SW 1271 (cell line): ENCODE data around the gene RAB24.
"Not testable (repeated sequence)": the region's sequence is repeated elsewhere in the genome, so short reads cannot be mapped to it uniquely, and the experiment has no call there.

Source experiments
- DNase-seq, 2 experiments: peaks; one replicate each; lab custom pipeline; 2025; lab: John Stamatoyannopoulos, UW

RAB24 gene

GRCh38 chr5:177303121-177303924 lies at the start of gene RAB24, which contains the start of gene PRELID1:
TSS of gene RAB24 (minus strand) at chr5:177303719. CDS start at chr5:177303288, 431 bp downstream.
TSS of gene PRELID1 (plus strand) at chr5:177303799. CDS start at chr5:177303986, 187 bp downstream.
- DNase-seq = peak; percentile 74 to 78

- DNase-seq = no peak
Measured at GRCh38 chr5:177353093-177353492, 49.6 kb upstream of the RAB24 start.

- peak; percentile 89 to 97 for DNase-seq
Measured at GRCh38 chr5:177351392-177352329, 48.1 kb upstream of the RAB24 start, which contains the start of gene LMAN2. TSS of gene LMAN2 (minus strand) at chr5:177351668. CDS start at chr5:177351647, 21 bp downstream.

GRCh38 chr5:177350776-177351391 lies 47.4 kb upstream of the RAB24 start:
- DNase-seq = no peak

- DNase-seq = no peak
Measured at GRCh38 chr5:177349762-177350161, 46.2 kb upstream of the RAB24 start.

GRCh38 chr5:177349362-177349647 lies 45.8 kb upstream of the RAB24 start:
- no peak for DNase-seq

GRCh38 chr5:177347699-177348098 lies 44.2 kb upstream of the RAB24 start:
- no peak for DNase-seq

GRCh38 chr5:177346820-177347219 lies 43.3 kb upstream of the RAB24 start:
- no peak for DNase-seq

- no peak for DNase-seq
Measured at GRCh38 chr5:177344891-177345290, 41.4 kb upstream of the RAB24 start.

GRCh38 chr5:177343777-177344176 lies 40.3 kb upstream of the RAB24 start:
- no peak for DNase-seq

GRCh38 chr5:177343000-177343399 lies 39.5 kb upstream of the RAB24 start:
- not testable (repeated sequence) for DNase-seq

GRCh38 chr5:177339107-177339638 lies 35.7 kb upstream of the RAB24 start:
- no peak for DNase-seq

- DNase-seq = no peak
Measured at GRCh38 chr5:177338251-177339106, 35.0 kb upstream of the RAB24 start.

GRCh38 chr5:177336603-177337494 lies 33.3 kb upstream of the RAB24 start:
- no peak for DNase-seq

- peak in 1 of 2 experiments; percentile 59 for DNase-seq
Measured at GRCh38 chr5:177336112-177336511, 32.6 kb upstream of the RAB24 start.

GRCh38 chr5:177335701-177336065 lies 32.2 kb upstream of the RAB24 start:
- no peak for DNase-seq

GRCh38 chr5:177334781-177335700 lies 31.5 kb upstream of the RAB24 start:
- no peak for DNase-seq

GRCh38 chr5:177334155-177334551 lies 30.6 kb upstream of the RAB24 start:
- DNase-seq = no peak
